Epithelial cell of proximal tubule (primary cell): ENCODE results near the gene SCN8A. TPM values are rescaled to one million over a fixed set of nuclear protein-coding genes. Genes with fewer than 3 reads are reported as not detected.
A peak's percentile ranks its signal among the peaks of the same experiment; 100 is the strongest.

Experiments used
- DNase-seq: peaks from one replicate; pipeline ENCODE4 v3.0.0-alpha.2; 2011; ENCODE audit warnings: low read depth
- H3K4me3 ChIP-seq: 2 replicates; pipeline ENCODE4 v1.5.1; 2011; ENCODE audit warnings: low read depth, mild to moderate bottlenecking, low read length
- total RNA-seq: library from RNA; depleted of rRNA; stranded (reverse); fragments of >200 nt; gene quantifications from 2 replicates; pipeline ENCODE4 v1.2.3, GENCODE V29; 2015
- TF ChIP-seq, protein P1 (sequence below): conservative IDR thresholded peaks from 2 replicates; pipeline ENCODE4 v1.5.1; 2012; ENCODE audit warnings: low read depth, mild to moderate bottlenecking, low read length

The SCN8A gene
- total RNA-seq, 1 donor from 2014 or later = 0.86 TPM

GRCh38 chr12:51677284-51677968 lies 86.4 kb downstream of the SCN8A start:
- H3K4me3 ChIP-seq = no peak overlapping the region
- no peak for DNase-seq
- TF ChIP-seq, protein P1, sequence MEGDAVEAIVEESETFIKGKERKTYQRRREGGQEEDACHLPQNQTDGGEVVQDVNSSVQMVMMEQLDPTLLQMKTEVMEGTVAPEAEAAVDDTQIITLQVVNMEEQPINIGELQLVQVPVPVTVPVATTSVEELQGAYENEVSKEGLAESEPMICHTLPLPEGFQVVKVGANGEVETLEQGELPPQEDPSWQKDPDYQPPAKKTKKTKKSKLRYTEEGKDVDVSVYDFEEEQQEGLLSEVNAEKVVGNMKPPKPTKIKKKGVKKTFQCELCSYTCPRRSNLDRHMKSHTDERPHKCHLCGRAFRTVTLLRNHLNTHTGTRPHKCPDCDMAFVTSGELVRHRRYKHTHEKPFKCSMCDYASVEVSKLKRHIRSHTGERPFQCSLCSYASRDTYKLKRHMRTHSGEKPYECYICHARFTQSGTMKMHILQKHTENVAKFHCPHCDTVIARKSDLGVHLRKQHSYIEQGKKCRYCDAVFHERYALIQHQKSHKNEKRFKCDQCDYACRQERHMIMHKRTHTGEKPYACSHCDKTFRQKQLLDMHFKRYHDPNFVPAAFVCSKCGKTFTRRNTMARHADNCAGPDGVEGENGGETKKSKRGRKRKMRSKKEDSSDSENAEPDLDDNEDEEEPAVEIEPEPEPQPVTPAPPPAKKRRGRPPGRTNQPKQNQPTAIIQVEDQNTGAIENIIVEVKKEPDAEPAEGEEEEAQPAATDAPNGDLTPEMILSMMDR = no peak

DNA sequence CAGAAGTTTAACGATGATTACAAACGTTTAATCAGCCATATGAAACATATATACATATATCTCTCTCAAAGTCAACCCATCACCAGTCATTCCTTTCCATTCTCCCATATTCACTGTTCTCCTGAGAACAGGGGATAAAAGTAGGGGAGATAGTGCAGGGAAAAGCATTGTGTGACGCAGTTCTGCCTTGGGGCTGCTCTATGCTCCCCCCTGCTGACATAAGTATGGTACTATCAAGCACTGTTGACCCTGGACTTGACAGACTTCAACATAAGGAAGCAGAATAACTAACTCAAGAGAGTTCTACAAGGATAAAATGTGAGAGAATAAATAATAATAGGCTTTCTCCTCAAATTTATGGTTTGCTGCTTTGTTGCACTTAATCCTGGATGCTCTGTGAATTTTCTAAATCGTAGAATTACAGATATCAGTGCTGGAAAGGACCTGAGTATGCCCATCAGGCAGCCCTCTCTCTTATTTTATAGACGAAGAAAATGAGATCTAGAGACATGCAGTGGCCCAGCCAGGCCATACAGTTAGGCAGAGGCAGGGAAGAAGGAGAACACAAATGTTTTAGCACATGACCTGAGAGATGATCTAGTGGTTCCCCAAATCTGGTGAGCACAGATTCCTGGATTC lies 87.2 kb downstream of the SCN8A start:
- no peak overlapping the region for H3K4me3 ChIP-seq
- no peak for DNase-seq
- TF ChIP-seq, protein P1 = peak; percentile 94

GRCh38 chr12:51682981-51683380 lies 91.9 kb downstream of the SCN8A start:
- TF ChIP-seq, protein P1 = no peak
- H3K4me3 ChIP-seq = no peak overlapping the region
- DNase-seq = no peak

- DNase-seq = no peak
- no peak overlapping the region for H3K4me3 ChIP-seq
Measured at GRCh38 chr12:51683763-51684357, 92.8 kb downstream of the SCN8A start.

GRCh38 chr12:51686727-51687126 lies 95.7 kb downstream of the SCN8A start:
- no peak for DNase-seq
- no peak overlapping the region for H3K4me3 ChIP-seq
- TF ChIP-seq, protein P1 = no peak

More at GRCh38 chr12:51683763-51684357, 92.8 kb downstream of the SCN8A start:
- TF ChIP-seq, protein P1 = no peak

DNA sequence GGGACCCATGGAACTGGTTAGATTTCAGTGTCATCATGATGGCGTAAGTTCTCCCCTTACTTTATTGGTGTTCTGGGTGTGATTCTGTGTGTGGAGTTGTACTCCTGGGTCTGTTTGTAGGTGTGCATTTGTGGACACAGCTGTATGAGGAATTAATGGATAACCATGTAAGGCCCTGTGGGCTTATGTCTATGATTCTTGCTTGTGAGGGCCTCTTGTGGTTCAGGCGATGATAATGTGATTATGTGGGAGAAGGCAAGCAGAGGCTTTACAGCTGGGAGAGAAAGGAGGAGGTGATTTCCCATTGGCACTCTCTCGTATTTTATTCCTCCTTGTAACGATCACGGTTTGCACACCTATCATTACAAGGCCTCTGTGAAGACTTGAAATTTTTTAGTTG lies 96.1 kb downstream of the SCN8A start:
- no peak for DNase-seq
- TF ChIP-seq, protein P1 = no peak
- no peak overlapping the region for H3K4me3 ChIP-seq
